PC-3 (cell line): ENCODE data around the gene HS3ST2. TPM values are rescaled to one million over a fixed set of nuclear protein-coding genes. Genes with fewer than 3 reads are reported as not detected.

Experiments used
- ATAC-seq: fragments of 200-7000 bp; cut with Tn5 transposase; 2 replicates; pipeline ENCODE4 v1.9.1; 2020; ENCODE audit warnings: mild to moderate bottlenecking, moderate library complexity
- BruUV-seq: library from RNA; stranded (reverse); fragments of 400-500 nt; replicated peaks from 2 replicates; lab custom pipeline; 2021; lab: Mats Ljungman, UMichigan
- CTCF ChIA-PET: fragments of 300-600 bp; sonication (Branson Sonifier 250); formaldehyde crosslinking; loops from one replicate; lab custom pipeline; 2022; ENCODE audit warnings: antibody characterized with exemption; lab: Charles Lee
- POLR2A ChIA-PET: fragments of 300-600 bp; sonication (Branson Sonifier 250); formaldehyde crosslinking; loops from one replicate; lab custom pipeline; 2022; ENCODE audit warnings: antibody characterized with exemption; ENCODE audit not compliant: unreplicated experiment; lab: Charles Lee
- DNase-seq: peaks from one replicate; pipeline ENCODE4 v3.0.0-alpha.2; 2015
- H2AFZ ChIP-seq: fragments of 300-600 bp; sonication (generic); 2 replicates; pipeline ENCODE4 v1.6.0; 2016; ENCODE audit warnings: antibody characterized with exemption, low read length
- H3F3A ChIP-seq: fragments of 300-600 bp; sonication (generic); one replicate; pipeline ENCODE4 v1.6.0; 2017; ENCODE audit warnings: antibody characterized with exemption, low read length, control low read depth, mild to moderate bottlenecking; ENCODE audit not compliant: unreplicated experiment
- H3K27ac ChIP-seq: fragments of 300-600 bp; sonication (generic); 2 replicates; pipeline ENCODE4 v1.5.1; 2016; ENCODE audit warnings: mild to moderate bottlenecking, low read length
- H3K27me3 ChIP-seq: fragments of 300-600 bp; sonication (generic); 2 replicates; pipeline ENCODE4 v1.6.1; 2016; ENCODE audit warnings: low read length, mixed read lengths
- H3K36me3 ChIP-seq: fragments of 300-600 bp; sonication (generic); 2 replicates; pipeline ENCODE4 v1.6.1; 2016; ENCODE audit warnings: low read depth, mixed run types, low read length, mixed read lengths
- H3K4me1 ChIP-seq: fragments of 300-600 bp; sonication (generic); 2 replicates; pipeline ENCODE4 v1.5.1; 2016; ENCODE audit warnings: low read length; ENCODE audit not compliant: insufficient read depth
- H3K4me2 ChIP-seq: fragments of 300-600 bp; sonication (generic); 2 replicates; pipeline ENCODE4 v1.6.0; 2016; ENCODE audit warnings: low read length
- H3K4me3 ChIP-seq: fragments of 300-600 bp; sonication (generic); 2 replicates; pipeline ENCODE4 v1.5.1; 2016; ENCODE audit warnings: mild to moderate bottlenecking, low read length, mixed read lengths
- H3K79me2 ChIP-seq: fragments of 300-600 bp; sonication (generic); 2 replicates; pipeline ENCODE4 v1.6.1; 2017; ENCODE audit warnings: low read length, mixed read lengths
- H3K9ac ChIP-seq: fragments of 300-600 bp; sonication (generic); 2 replicates; pipeline ENCODE4 v1.6.0; 2016; ENCODE audit warnings: mild to moderate bottlenecking, low read length
- H3K9me2 ChIP-seq: fragments of 300-600 bp; sonication (generic); replicated peaks from 2 replicates; pipeline ENCODE4 v1.6.1; 2016; ENCODE audit warnings: mixed run types, low read length, mixed read lengths
- H3K9me3 ChIP-seq: fragments of 300-600 bp; sonication (generic); 2 replicates; pipeline ENCODE4 v1.6.1; 2016; ENCODE audit warnings: low read length, mixed read lengths
- H4K20me1 ChIP-seq: fragments of 300-600 bp; sonication (generic); 2 replicates; pipeline ENCODE4 v1.6.1; 2016; ENCODE audit warnings: low read length, mixed read lengths
- CTCF ChIP-seq: fragments of 300-600 bp; sonication (generic); conservative IDR thresholded peaks from 2 replicates; pipeline ENCODE4 v1.5.1; 2017; ENCODE audit warnings: antibody characterized with exemption, low read depth, mild to moderate bottlenecking, low read length
- EZH2 ChIP-seq: fragments of 300-600 bp; sonication (generic); IDR thresholded peaks from one replicate; pipeline ENCODE4 v1.6.1; 2017; ENCODE audit warnings: antibody characterized with exemption, mild to moderate bottlenecking, low read length; ENCODE audit not compliant: unreplicated experiment
- EZH2phosphoT487 ChIP-seq: fragments of 300-600 bp; sonication (generic); IDR thresholded peaks from 2 replicates; pipeline ENCODE4 v1.6.1; 2018; ENCODE audit warnings: mild to moderate bottlenecking, antibody characterized with exemption, low read length, borderline replicate concordance
- intact Hi-C: fragments of 100-400 bp; cut with micrococcal nuclease; formaldehyde crosslinking; loops from 2 replicates; pipeline ENCODE4 v1.9.0; 2023
- total RNA-seq: library from RNA; depleted of rRNA; stranded (reverse); fragments of >200 nt; gene quantifications from 2 replicates; pipeline ENCODE4 v1.2.3, GENCODE V29; 2014

Gene HS3ST2
- total RNA-seq, 1 experiment from 2014 or later: not detected

DNA sequence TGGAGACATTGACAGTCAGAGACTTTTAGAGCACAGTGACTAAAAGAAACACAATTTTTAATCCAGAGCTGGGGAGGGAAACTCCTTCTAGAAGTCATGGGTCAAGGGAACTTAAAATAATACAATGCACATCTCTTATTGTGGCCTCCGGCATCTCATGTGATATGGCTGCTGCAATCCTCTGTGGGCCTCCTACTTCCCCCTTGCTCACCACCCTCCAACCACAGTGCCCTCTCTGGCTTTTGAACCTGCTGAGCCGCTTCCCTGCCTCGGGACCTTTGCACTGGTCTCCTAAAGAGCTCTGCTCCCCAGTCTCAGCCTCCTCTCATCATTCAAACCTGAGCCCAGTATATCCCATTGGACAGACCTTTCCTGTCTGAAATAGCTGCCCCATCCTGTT, 47.6 kb downstream of the HS3ST2 start:
- no peaks in the 10 kb centered on the region for H3K4me1 ChIP-seq
- H3K27me3 ChIP-seq: peaks cover 30% of the 10 kb centered on the region
- no peaks in the 10 kb centered on the region for H4K20me1 ChIP-seq
- DNase-seq: no peak
- ChIA-PET CTCF (no interaction called here), POLR2A (no interaction called here)
- no peaks in the 10 kb centered on the region for H3K9me2 ChIP-seq
- H2AFZ ChIP-seq: no peak overlapping the region
- H3K27ac ChIP-seq: no peak overlapping the region
- no TSS peak for BruUV-seq
- no peak for TF ChIP-seq CTCF
- TF ChIP-seq EZH2: no peak
- no peak for TF ChIP-seq EZH2phosphoT487
- no peak for ATAC-seq
- no peaks in the 10 kb centered on the region for H3K9me3 ChIP-seq
- intact Hi-C loops: no loop called here
- H3K36me3 ChIP-seq: no peaks in the 10 kb centered on the region
- H3F3A ChIP-seq: no peaks in the 10 kb centered on the region
- H3K9ac ChIP-seq: no peak overlapping the region
- no peak overlapping the region for H3K4me3 ChIP-seq
- H3K4me2 ChIP-seq: no peak overlapping the region
- no peaks in the 10 kb centered on the region for H3K79me2 ChIP-seq

DNA sequence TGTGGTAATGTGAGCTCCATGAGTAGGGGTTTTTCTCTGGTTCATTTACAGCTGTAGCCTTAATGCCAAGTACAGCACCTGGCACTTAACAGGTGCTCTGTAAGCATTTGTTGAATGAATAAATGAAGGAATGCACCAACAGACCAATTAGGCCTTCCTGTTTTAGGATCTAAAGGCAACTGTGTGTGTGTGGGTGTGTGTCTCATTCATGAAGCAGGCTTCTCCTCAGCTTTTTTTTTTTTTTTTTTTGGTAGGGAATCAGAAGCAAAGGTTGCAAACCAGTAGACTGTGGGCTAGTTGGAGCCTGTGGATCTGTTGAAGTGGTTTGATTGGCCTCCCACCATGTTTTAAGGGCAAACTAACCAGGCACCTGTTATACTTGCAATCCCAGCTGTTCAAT, 48.1 kb downstream of the HS3ST2 start:
- TF ChIP-seq EZH2phosphoT487: no peak
- TF ChIP-seq CTCF: no peak
- TF ChIP-seq EZH2: no peak
- no peaks in the 10 kb centered on the region for H3K79me2 ChIP-seq
- no peaks in the 10 kb centered on the region for H3K9me3 ChIP-seq
- H3K9me2 ChIP-seq: no peaks in the 10 kb centered on the region
- H2AFZ ChIP-seq: no peak overlapping the region
- POLR2A ChIA-PET: no interaction called here
- H3K4me3 ChIP-seq: no peak overlapping the region
- intact Hi-C loops: no loop called here
- no peaks in the 10 kb centered on the region for H4K20me1 ChIP-seq
- no peak overlapping the region for H3K4me2 ChIP-seq
- no peak overlapping the region for H3K9ac ChIP-seq
- H3K27me3 ChIP-seq: peaks cover 25% of the 10 kb centered on the region
- H3K36me3 ChIP-seq: no peaks in the 10 kb centered on the region
- no peak overlapping the region for H3K27ac ChIP-seq
- ATAC-seq (no peak), DNase-seq (no peak)
- CTCF ChIA-PET: no interaction called here
- no peaks in the 10 kb centered on the region for H3K4me1 ChIP-seq
- no peaks in the 10 kb centered on the region for H3F3A ChIP-seq
- BruUV-seq: no TSS peak

GRCh38 chr16:22864375-22864774, 50.4 kb downstream of the HS3ST2 start:
- POLR2A ChIA-PET: no interaction called here
- intact Hi-C loops: no loop called here
- BruUV-seq: no TSS peak

More at GRCh38 chr16:22864375-22864774, 50.4 kb downstream of the HS3ST2 start:
- no peaks in the 10 kb centered on the region for H3K79me2 ChIP-seq
- H3K9me3 ChIP-seq: no peaks in the 10 kb centered on the region
- no peaks in the 10 kb centered on the region for H4K20me1 ChIP-seq
- CTCF ChIA-PET: no interaction called here
- peaks cover 17% of the 10 kb centered on the region for H3K27me3 ChIP-seq
- no peak for TF ChIP-seq EZH2
- TF ChIP-seq EZH2phosphoT487: no peak
- TF ChIP-seq CTCF: no peak
- ATAC-seq: no peak
- H3K4me3 ChIP-seq: no peak overlapping the region
- no peak overlapping the region for H3K9ac ChIP-seq
- no peaks in the 10 kb centered on the region for H3K4me1 ChIP-seq
- H3K36me3 ChIP-seq: no peaks in the 10 kb centered on the region
- no peaks in the 10 kb centered on the region for H3F3A ChIP-seq
- H3K9me2 ChIP-seq: no peaks in the 10 kb centered on the region
- H3K4me2 ChIP-seq: no peak overlapping the region
- H2AFZ ChIP-seq: no peak overlapping the region
- DNase-seq: no peak
- no peak overlapping the region for H3K27ac ChIP-seq
